Hepatocyte (in vitro differentiated cells): Measurements from ENCODE around the gene SOX6.

ENCODE experiments used
- EZH2phosphoT487 ChIP-seq: fragments of 200-600 bp; sonication (generic); IDR thresholded peaks from one replicate; pipeline ENCODE4 v1.6.1; 2018; ENCODE audit warnings: antibody characterized with exemption, mild to moderate bottlenecking, low read depth, moderate library complexity; ENCODE audit not compliant: unreplicated experiment, severe bottlenecking
- TF ChIP-seq, protein P1 (sequence below): fragments of 200-600 bp; sonication (generic); IDR thresholded peaks from 2 replicates; pipeline ENCODE4 v1.5.1; 2016; ENCODE audit warnings: antibody characterized with exemption, mild to moderate bottlenecking; ENCODE audit not compliant: poor library complexity

- TF ChIP-seq, protein P1, sequence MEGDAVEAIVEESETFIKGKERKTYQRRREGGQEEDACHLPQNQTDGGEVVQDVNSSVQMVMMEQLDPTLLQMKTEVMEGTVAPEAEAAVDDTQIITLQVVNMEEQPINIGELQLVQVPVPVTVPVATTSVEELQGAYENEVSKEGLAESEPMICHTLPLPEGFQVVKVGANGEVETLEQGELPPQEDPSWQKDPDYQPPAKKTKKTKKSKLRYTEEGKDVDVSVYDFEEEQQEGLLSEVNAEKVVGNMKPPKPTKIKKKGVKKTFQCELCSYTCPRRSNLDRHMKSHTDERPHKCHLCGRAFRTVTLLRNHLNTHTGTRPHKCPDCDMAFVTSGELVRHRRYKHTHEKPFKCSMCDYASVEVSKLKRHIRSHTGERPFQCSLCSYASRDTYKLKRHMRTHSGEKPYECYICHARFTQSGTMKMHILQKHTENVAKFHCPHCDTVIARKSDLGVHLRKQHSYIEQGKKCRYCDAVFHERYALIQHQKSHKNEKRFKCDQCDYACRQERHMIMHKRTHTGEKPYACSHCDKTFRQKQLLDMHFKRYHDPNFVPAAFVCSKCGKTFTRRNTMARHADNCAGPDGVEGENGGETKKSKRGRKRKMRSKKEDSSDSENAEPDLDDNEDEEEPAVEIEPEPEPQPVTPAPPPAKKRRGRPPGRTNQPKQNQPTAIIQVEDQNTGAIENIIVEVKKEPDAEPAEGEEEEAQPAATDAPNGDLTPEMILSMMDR: no peak
- TF ChIP-seq EZH2phosphoT487: no peak
These were observed 423.9 kb downstream of the SOX6 start for GRCh38 chr11:15932417-15932816.
